HG02623 (cell line): Measurements from ENCODE around the gene CROCC2.

ENCODE experiments used
- ATAC-seq: cut with Tn5 transposase; IDR thresholded peaks from one replicate; pipeline ENCODE4 v1.9.1; 2021; ENCODE audit warnings: moderate library complexity; ENCODE audit not compliant: unreplicated experiment

Gene CROCC2

DNA sequence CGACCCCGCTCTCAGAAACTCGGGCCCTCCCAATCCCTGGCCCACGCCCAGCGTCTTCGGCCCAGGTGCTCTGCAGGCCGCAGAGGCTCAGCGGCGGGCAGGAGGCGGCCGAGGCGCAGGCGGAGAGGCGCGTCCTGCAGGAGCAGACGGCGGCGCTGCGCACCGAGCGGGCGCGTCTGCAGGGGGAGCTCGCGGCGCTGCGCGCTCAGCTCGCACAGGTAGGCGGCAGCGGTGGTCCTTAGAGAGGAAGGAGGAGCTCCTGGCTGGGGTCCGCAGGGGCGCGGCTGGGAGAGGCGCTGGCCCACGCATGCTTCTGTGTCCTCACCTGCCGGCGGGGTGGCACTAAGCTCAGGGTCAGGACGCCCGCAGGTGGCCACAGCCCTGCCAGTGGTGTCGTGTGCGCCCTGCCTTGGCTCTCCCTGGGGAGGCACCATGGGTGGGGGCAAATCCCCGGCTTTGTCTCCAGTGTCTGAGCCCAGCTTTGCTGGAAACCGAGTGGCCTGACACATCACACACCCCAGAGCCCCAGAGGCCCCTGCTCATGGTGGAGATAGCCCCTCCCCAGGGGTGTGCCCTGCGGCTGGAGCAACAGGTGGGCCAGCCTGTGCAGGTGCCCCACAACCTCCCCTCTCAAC, 77.3 kb downstream of the CROCC2 start:
- ATAC-seq = no peak

DNA sequence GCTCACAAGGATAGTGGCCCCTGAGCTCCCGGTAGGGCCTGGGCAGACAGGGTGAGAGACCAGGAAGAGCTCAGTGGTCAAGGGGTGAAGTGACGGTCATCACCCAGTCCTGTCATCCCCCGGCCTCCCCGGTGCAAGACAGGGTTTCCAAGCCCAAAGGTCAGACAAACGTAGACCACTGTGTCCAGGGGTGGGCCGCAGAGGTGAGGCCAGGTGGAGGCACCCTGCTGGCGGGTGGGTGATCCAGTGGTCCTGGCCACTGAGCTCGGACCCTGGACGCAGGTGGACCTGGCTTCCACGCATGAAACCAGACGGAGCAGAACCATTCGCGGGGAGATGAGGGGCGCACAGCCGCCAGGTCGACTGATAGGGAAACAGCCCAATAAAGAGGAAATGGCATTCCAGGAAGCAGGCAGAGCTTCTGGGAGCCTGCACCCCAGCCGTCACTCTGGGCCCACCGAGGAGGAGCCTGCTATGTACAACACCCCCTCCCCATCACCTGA, 77.9 kb downstream of the CROCC2 start:
- ATAC-seq = no peak

DNA sequence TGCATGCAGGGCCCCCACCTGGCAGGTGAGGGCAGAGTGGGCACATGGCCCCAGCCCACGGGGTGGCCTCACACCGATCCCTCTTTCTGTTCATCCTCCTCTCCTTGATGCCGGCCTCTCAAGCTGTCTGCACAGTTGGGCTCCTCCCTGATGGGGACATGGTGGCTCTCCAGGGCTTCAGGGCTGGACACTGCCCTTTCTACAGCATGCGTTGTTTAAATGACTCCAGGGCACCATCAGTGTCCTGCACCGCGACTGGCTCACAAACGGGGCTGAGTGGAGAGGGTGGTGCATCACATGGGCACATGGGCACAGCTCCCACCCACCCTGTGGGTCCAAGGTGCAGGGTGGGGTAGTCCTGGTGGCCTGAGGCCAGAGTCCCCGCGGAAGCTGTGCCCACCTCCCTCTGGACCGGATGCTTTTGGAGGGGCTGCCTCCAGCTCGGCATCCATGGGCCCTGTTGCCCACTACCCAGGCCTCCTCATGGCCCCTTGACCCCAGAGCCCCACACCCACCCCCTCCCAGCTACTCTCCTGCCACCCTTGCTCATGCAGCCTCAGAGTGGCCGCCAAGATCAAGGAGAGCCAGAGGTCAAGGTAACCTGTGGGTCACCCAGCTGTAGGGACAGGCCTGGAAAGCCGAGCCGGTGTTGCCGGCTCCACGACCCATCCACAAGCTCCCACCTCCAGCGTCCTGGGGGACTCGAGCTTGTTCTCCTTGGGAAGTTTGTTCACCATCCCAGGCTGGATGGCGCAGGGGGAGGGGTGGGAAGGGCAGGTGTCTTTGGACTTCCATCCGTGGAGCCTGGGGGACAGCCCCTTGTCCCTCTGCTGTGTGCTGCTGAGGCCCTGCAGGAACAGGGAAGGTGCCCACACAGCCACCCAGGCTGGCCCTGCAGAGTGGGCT, 80.0 kb downstream of the CROCC2 start:
- no peak for ATAC-seq

DNA sequence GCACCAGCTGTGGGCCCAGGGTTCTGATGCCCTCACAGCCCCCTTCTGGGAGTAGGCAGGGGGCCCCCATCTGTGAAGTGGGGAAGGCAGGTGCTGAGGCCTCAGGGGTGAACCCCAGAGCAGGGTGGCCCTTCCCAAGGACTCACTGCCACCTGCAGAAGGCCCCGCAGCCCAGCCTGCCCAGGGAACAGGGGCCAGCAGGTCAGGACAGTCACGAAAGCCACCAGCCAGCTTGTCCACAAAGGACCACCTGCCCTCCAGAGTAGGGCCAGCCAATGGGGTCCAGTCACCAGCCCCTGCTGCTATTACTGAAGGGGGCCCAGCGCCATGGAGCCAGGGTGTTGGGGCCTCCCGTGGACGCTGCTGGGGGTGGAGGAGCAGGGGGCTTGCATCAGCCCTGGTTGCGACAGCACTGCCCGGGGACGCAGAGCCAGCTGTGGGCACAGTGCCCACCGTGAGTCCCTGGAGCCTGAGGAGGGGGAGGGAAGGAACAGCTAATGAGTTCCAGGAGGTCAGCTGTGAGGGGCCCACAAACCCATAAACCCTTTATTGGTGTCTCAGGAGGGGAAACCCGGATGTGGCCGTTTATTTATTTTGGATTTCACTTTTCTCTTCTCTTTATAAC, 80.8 kb downstream of the CROCC2 start:
- ATAC-seq = no peak

DNA sequence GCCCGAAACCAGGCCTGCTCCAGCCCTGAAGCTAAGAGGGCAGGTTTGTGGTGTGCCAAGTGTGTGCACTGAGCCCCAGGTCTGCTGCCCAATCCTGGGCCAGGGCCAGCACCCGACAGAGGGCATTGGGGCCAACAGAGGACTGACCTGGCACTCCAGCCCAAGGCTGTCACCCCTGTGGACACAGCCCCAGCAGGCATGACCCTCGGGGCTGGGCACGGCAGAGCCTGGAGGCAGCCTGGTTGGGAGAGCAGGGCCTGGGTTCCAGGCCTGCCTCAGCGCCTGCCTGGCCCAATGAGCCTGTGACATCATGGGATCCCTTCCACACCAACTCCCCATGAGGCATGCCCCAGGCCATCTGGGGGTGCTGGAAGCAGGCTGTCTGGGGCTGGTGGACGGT, 81.5 kb downstream of the CROCC2 start:
- ATAC-seq = no peak

DNA sequence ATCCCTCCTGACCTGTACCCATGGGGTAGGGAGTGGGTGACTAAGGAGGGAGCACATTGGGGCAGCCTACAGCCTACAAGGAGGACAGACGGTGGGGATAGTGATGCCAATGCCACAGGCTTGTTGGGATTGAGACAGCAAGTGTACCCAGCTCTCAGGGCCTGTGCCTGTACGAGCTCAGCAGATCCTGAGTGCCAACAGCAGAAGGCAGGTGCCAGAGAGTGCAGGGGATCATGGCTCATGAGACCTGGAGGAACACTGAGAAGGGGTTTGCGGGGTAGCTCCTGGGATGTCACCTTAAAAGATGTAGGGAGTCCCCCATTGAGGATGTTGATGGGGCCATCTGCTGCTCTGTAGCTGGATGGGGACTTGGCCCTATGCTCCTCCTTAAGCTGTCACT, 82.0 kb downstream of the CROCC2 start:
- ATAC-seq = no peak

DNA sequence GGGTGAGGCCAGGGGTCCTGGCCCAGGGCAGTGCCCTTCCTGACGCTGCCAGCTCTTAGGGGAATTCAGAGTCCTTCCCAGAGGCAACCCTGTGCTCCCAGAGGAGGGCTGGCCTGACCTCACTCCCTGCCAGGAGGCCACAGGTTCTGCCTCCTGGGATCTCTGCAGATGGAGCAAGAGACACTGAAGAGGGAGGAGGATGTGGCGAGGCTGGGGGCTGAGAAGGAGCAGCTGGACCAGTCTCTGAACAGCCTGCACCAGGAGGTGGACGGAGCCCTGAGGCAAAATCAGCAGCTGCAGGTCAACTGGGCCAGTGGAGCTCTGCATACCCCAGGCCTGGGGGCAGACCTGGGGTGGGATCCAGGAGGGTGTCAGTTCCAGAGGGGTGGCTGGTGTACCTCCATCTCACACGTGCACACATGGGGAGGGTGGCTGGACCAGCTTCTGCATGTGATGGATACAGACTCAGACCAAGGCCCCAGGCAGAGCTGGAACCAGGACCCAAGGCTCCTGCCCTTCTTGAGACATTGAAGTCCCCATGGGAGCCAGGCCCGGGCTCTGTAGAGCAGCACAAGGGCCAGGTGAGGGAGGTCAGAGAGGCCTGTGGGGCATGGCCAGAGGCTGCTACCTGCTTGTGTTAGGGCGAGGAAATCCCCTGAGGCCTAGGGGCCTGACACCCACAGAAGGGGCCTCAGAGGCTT, 82.6 kb downstream of the CROCC2 start:
- ATAC-seq = no peak

DNA sequence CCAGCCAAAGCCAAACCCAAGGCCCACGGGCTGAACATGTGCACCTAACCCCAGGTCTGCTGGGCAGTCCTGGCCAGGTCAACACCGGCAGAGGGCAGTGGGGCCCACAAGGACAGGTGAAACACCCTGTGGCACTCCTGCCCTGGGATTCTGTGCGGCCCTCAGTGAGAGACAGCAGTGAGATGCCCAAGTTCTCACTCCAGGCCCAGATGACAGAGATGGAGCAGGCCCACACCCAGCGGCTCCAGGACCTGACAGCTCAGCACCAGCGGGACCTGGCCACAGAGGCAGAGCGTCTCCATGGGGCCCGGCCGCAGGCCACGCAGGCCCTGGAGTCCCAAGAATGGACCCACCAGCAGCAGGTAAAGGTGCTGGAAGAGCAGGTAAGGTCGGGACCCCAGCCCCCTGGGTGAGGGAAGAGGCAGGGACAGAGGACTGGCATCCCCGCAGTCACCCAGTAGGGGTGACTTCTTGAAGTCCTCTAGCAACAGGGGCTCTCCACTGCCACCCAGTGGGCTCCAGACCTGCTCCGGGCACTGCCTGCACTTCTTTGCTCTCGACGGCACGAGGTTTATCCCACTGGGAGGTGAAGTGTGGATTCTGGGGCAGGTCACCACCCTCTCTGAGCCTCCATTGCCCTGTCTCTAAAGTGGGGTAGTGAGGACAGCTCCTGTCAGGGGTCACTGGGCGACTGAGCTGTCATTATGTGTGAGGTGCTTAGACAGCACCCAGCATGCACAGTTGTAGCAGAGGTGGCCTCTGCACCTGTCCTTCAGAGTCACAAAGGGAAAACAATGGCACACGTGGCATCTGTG, 83.5 kb downstream of the CROCC2 start:
- no peak for ATAC-seq

DNA sequence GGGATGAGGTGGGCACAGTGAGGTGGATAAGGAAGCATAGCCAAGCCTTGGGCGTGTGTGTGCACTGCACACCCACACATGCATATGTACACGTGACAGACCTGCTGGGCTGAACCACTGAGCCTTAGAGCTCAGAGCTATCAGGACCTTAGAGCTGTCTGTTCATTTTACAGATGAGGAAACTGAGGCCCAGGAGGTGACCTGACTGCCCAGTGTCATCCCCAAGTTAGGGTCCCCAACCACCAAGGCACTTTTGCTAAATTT, 84.1 kb downstream of the CROCC2 start:
- no peak for ATAC-seq

DNA sequence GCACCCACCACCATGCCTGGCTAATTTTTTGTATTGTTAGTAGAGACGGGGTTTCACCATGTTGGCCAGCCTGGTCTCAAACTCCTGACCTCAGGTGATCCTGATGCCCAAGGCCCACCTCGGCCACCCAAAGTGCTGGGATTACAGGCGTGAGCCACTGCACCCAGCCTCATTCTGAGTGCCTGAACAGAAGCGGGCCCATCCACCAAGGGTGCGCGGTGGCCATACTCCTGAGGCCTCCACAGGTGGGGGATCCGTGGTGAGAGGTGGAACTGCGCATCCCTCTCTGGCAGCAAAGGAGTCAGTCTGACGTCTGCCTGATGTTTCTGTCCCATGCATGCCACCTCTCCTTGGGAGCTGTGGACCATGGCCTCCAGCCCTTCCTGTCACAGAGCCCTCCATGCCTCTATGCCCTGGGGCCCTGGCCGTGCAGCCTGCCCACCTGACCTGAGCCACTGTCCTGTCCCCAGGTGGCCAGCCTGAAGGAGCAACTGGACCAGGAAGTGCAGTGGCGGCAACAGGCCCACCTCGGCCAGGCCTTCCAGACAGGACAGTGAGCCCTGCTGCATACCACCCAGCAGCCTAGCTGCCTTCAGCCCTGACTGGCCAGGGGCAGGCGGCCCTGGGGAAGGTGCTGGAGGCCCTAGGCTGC, 84.7 kb downstream of the CROCC2 start:
- no peak for ATAC-seq

DNA sequence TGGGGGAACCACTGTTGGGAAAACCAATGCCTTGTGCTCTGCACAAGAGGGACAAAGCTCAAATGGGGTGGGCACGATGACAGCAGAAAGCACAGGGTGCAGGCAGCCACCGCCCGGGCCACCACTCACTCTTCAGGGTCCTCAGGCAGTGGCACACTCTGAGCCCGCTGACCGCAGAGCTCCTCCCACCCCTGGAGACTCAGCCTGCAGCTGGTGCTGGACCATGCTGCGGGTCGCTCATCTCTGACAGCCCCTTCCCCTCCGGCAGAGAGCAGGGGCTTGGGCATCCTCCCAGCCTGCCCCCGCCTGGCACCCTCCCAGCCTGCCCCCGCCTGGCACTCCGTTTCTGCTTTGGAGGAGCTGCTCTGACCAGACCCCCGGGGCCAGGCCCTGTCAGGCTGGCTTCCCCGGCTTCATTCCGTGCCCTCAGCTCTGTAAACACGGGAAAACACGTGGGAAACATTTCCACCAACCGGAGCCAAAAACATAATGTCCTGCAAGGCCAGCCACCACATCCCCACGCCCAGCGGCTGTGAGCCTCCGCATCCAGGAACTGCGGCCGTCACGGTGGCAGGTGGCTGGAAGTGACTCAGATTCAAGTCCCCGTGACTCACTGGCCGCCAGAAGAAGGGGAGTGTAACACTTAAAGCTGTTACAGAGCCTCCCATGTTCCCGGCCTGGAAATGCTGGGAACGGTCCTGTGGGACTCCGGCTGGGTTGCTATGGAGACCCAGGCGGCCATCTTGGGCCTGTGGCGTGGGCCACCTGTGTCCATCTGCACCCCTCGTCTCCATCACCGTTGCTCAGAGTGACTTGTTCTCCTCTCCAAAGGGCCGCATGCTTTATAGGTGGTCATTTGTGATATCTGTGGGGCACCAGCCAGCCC, 85.5 kb downstream of the CROCC2 start:
- no peak for ATAC-seq

DNA sequence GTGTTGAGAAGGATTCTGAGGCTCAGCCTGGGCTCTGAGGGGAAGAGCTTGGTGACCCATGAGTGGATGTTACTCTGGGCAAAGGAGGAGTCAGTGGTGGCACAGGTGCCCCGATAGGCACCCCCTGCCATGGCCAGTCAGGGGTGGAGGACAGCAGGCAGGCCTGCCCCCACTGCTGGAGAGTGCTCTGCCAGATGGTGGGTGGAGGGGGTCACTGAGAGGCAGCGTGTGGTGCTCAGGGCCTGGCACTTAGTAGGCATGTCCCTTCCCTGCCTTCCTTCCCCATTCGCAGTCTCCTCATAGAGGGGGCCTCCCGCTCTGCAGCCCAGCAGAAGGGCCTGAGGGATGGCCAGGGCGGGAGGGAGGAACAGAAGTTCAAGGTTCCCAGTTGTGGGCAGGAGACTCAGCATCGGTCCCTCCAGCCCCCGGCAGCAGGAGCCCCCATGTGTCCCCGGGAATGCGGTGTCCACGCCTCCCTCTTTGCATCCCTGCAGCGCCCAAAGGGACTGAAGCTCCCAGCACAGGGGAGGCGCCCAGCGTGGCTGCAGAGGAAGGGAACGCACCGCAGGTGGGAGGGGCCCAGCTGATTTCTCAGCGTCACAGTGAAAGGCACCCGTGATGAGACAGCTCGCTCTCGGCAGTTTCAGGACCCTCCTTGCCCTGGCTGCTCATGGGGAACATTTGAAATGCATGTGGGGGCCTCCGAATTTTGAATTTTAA, 86.6 kb downstream of the CROCC2 start:
- ATAC-seq = no peak

DNA sequence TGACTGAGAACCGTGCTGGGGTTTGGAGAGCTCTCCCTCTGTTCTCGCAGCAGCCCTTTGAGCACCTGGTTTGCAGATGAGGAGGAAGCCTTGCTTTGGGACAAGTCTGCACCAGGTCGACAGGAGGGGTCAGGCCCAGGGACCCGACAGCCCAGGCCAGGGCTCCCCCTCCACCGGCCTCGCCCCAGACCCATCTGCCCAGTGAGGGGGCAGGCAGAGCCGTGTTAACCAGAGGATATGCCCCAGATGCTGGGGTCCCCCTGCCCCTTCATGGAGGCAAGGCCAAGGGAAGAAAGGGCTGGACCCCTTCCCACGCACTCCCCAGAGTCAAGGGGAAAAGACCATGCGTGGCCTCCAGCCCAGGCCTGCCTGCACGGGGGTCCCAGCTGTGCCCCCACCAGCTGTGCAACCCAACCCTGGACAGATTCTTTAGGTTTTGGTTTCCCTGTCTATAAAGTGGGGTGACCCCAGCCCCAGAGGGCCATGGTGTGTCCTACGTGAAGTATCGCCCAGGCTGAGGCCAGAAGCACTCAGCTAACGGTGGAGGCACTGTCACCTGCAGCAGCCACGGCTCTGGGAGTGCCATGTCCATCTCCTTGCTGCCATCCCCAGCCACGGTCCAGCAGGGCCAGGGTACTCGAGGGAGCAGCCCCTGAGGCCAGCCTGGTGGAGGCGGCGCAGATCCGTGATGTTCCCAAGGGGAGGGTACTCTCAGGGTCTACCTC, 87.5 kb downstream of the CROCC2 start:
- ATAC-seq = no peak

DNA sequence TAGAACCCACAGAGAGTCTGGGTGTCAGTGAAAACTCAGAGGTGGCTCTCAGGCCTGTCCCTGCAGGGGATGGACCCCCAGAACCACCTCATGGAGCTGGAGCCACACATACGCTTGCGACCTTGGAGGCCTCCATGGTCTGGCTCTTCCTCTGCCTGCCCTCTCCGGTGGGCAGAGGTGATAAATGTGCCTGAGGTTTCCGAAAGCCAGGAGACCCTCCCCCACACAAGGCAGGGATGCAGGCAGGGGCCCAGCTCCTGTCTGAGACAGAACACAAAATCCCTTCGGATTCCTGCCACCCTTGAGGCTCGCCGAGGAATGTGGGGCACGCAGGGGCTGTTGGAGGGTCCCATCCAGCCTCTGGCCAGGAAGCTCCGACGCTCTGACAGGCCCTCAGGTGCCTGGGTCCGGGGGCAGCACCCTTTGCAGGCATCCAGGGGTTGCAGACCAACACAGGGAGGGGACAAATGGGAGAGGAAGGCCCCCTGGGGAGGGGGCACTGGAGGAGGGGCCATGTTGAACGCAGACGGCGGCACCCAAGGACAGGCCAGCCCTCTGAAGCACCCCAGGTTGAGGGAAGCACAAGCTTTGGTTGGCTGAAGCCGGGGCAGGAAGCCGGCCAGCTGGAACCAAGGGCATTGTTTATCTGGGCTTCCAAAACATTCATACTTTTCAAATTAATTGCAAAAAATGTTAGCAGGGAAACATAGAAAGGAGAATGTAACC, 88.2 kb downstream of the CROCC2 start:
- ATAC-seq = no peak

DNA sequence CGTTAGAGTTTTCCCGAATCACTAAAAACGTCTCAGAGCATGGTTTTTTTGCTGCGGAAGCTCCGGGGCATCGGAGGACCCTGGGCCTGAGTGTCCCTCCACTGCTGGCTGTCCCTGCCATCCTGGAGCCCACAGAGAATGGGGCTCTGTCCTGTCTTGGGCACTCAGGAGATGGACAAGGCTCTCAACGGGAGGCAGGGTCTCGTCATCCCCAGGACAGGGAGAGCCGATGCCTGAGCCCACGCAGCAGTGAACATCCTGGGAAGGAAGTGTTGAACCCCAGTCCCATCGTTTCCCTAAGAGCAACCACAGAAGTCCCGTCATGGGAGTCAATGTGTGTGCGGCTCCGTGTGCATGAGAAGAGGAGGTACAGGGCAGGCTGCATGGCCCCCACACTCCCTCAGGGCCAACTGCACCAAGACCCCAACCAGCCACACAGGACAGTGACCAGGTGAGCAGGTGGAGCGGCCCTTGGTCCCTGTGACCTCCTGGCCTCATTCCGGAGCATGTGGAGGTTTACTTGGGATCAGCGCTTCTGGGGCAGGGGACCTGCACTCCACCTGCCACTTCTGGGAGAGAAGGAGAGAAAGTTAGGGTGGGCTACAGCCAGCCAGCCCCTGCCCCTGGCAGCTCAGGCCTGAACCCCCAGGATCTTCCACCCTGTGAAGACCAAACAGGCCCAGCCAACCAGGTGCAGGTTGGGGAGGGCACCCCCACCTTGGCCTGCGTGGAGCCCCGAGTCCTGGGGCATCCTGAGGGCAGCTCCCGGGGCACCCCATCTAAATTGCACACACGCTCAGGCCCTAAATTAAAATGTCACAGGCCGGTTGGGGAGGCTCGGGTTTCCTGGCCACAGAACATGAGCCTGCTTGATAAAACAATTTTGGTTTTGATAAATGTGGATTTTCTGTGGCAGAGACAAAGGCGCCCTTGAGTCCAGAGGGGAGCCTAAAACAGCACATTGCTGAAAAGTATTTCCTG, 89.2 kb downstream of the CROCC2 start:
- ATAC-seq = no peak
